Mesendoderm (in vitro differentiated cells): Measurements from ENCODE around the gene POLR2C. TPM values are rescaled to one million over a fixed set of nuclear protein-coding genes. Genes with fewer than 3 reads are reported as not detected.

Experiments used
- DNase-seq: peaks from one replicate; pipeline ENCODE4 v3.0.0; 2013
- H2AK5ac ChIP-seq: 2 replicates; pipeline ENCODE4 v1.6.1; 2013; ENCODE audit warnings: low read length, inconsistent platforms
- H2BK120ac ChIP-seq: 2 replicates; pipeline ENCODE4 v1.6.1; 2013; ENCODE audit warnings: low read depth, mild to moderate bottlenecking, low read length, moderate library complexity, mixed read lengths
- H2BK15ac ChIP-seq: replicated peaks from 2 replicates; pipeline ENCODE4 v1.6.1; 2013; ENCODE audit warnings: low read depth, mild to moderate bottlenecking, moderate library complexity
- H2BK5ac ChIP-seq: 2 replicates; pipeline ENCODE4 v1.6.1; 2013; ENCODE audit warnings: low read length, inconsistent platforms
- H3K18ac ChIP-seq: 2 replicates; pipeline ENCODE4 v1.6.1; 2013; ENCODE audit warnings: mild to moderate bottlenecking, low read length, mixed read lengths
- H3K23ac ChIP-seq: one replicate; pipeline ENCODE4 v1.6.1; 2013; ENCODE audit warnings: low read length
- H3K27ac ChIP-seq: 2 replicates; pipeline ENCODE4 v1.5.1; 2013; ENCODE audit warnings: low read depth, mild to moderate bottlenecking, inconsistent platforms, low read length, moderate library complexity
- H3K27me3 ChIP-seq: 2 replicates; pipeline ENCODE4 v1.6.1; 2013; ENCODE audit warnings: low read length, control low read depth, mild to moderate bottlenecking, inconsistent platforms; ENCODE audit not compliant: insufficient read depth, poor library complexity
- H3K36me3 ChIP-seq: 2 replicates; pipeline ENCODE4 v1.6.1; 2013; ENCODE audit warnings: low read length, inconsistent platforms; ENCODE audit not compliant: control insufficient read depth, insufficient read depth
- H3K4ac ChIP-seq: one replicate; pipeline ENCODE4 v1.6.1; 2013; ENCODE audit warnings: low read depth, mild to moderate bottlenecking, low read length, moderate library complexity
- H3K4me1 ChIP-seq: 2 replicates; pipeline ENCODE4 v1.6.1; 2013; ENCODE audit warnings: low read depth, low read length, inconsistent platforms; ENCODE audit not compliant: control insufficient read depth
- H3K4me2 ChIP-seq: 2 replicates; pipeline ENCODE4 v1.6.1; 2013; ENCODE audit warnings: low read length
- H3K4me3 ChIP-seq: 2 replicates; pipeline ENCODE4 v1.5.1; 2013; ENCODE audit warnings: mild to moderate bottlenecking, low read length
- H3K56ac ChIP-seq: one replicate; pipeline ENCODE4 v1.6.1; 2013; ENCODE audit warnings: low read length
- H3K79me1 ChIP-seq: 2 replicates; pipeline ENCODE4 v1.6.1; 2013; ENCODE audit warnings: low read length, inconsistent platforms
- H3K79me2 ChIP-seq: 2 replicates; pipeline ENCODE4 v1.6.1; 2013; ENCODE audit warnings: mild to moderate bottlenecking, low read length; ENCODE audit not compliant: control insufficient read depth, insufficient read depth
- H3K9ac ChIP-seq: 2 replicates; pipeline ENCODE4 v1.6.1; 2013; ENCODE audit warnings: low read length, inconsistent platforms
- H4K5ac ChIP-seq: one replicate; pipeline ENCODE4 v1.6.1; 2013; ENCODE audit warnings: low read length
- H4K8ac ChIP-seq: one replicate; pipeline ENCODE4 v1.6.1; 2013; ENCODE audit warnings: low read depth, mild to moderate bottlenecking, control low read depth, low read length, moderate library complexity
- WGBS: extraction: QIAGEN DNeasy Blood & Tissue Kit; methylation state at CpG from one replicate; pipeline ENCODE4 v1.1.7; 2013; ENCODE audit warnings: low lambda C conversion rate, missing lambda C conversion rate; ENCODE audit not compliant: insufficient coverage; ENCODE audit errors: extremely low coverage; 5-methylcytosine and 5-hydroxymethylcytosine counted together
- polyA plus RNA-seq, 2 experiments: library from polyadenylated mRNA; stranded (reverse); fragments of 200-250 nt; gene quantifications; one replicate each; pipeline ENCODE4 v1.2.3, GENCODE V29; 2013

POLR2C gene
- 60.5 TPM for polyA plus RNA-seq (2013, experiment 1 of 2)
- polyA plus RNA-seq (2013, experiment 2 of 2), result 59.0 TPM

DNA sequence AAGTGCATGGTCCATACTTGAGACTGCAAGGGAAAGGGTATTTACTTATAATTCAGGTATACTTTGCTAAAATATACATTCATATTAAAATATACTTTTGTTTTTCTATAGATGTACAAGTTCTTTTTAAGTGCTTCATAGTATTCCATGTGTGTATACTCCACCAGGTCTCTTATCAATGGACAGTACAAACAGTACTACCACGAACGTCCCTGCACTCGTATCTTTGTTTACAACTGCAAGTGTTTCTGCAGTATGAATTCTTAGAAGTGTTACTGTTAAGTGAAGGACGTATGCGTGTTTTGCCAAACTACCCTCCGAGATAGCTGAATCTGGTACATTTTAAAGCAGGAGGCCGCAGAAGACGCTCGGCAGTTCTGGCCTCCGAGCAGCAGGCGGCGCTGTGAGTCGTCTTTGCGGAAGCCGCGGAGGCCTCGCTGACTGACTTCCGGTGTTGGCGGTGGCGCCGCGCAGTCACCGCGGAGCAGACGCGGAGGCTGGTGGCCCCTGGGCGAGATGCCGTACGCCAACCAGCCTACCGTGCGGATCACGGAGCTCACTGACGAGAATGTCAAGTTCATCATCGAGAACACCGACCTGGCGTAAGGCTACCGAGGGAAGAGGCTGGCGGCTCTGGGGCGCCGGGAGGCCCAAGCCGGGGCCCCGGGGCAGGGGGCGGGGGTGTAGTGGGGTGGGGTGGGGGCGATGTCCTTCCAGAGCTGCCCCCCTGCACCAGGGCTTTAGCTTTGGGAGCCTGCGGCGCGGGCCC is at the start of gene POLR2C:
TSS of gene POLR2C (plus strand) at position 471 of the 769 bp plus-strand sequence. CDS start at position 517, 46 bp downstream.
- Histone ChIP-seq H3K4me2 (peak within 1 kb of the TSS; percentile 49), H3K4me1 (no peaks in the 10 kb centered on the region), H3K36me3 (peaks cover 4% of the 10 kb centered on the region), H3K23ac (no peak within 1 kb of the TSS), H3K4me3 (peak within 1 kb of the TSS; percentile 89), H3K18ac (peak within 1 kb of the TSS; percentile 70), H3K79me1 (peaks cover 20% of the 10 kb centered on the region), H2BK120ac (no peak within 1 kb of the TSS), H3K56ac (peak within 1 kb of the TSS; percentile 95), H3K79me2 (peaks cover 15% of the 10 kb centered on the region), H4K8ac (peak within 1 kb of the TSS; percentile 81), H2BK15ac (no peak within 1 kb of the TSS), H3K27ac (no peak within 1 kb of the TSS), H3K9ac (peak within 1 kb of the TSS; percentile 84), H2BK5ac (no peak within 1 kb of the TSS), H2AK5ac (no peak within 1 kb of the TSS), H3K27me3 (no peaks in the 10 kb centered on the region), H3K4ac (peak within 1 kb of the TSS; percentile 64), H4K5ac (no peak within 1 kb of the TSS)
- DNase-seq, result peak; percentile 89
- WGBS, result no CpG with 5 or more reads among the region's 47 CpGs

DNA sequence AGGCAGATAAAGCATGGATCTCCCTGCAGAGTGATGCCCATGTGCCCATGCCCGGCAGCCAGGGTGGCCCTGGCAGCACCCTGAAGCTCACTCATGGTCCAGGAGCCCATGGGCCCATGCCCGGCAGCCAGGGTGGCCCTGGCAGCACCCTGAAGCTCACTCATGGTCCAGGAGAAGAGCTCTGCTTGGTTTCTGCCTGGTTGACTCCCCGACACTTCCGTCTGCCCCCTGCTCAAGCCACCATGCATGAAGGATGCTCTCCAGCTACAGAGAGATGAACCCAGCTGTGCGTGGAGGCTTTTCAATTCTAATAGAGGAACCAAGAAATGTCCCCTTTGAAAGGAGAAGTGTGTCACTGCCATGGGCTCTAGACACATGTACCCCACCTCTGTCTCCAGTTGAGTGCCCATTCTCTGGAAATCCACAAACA is 49.2 kb upstream of the POLR2C start:
- Histone ChIP-seq H3K79me2 (no peaks in the 10 kb centered on the region), H4K5ac (no peak overlapping the region), H3K27ac (no peak overlapping the region), H3K4me2 (no peak overlapping the region), H3K23ac (no peak overlapping the region), H4K8ac (no peak overlapping the region), H3K79me1 (no peaks in the 10 kb centered on the region), H2BK15ac (no peak overlapping the region), H3K18ac (no peak overlapping the region), H2BK5ac (no peak overlapping the region), H3K4me1 (peaks cover 2% of the 10 kb centered on the region), H3K56ac (no peak overlapping the region), H3K36me3 (no peaks in the 10 kb centered on the region), H3K27me3 (no peaks in the 10 kb centered on the region), H3K4me3 (no peak overlapping the region), H2AK5ac (no peak overlapping the region), H3K9ac (no peak overlapping the region), H3K4ac (no peak overlapping the region), H2BK120ac (no peak overlapping the region)
- DNase-seq, result no peak
- no CpG with 5 or more reads among the region's 5 CpGs for WGBS

DNA sequence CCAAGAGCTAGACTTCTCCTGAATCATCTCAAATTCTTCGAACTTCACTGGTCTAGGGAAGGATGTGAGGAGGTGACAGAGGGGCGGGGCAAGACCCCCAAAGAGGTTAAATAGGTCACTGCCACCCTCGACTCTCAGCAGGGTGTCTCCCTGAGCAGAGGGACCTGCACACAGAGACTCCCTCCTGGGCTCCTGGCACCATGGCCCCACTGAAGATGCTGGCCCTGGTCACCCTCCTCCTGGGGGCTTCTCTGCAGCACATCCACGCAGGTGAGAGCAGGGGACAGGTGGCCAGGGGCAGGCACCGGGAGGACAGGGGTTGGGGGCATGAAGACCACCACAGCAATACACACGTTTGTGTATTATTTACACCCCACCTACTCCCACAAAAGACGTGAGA is 48.7 kb upstream of the POLR2C start:
- peaks cover 4% of the 10 kb centered on the region for H3K4me1 ChIP-seq
- no peak overlapping the region for H3K56ac ChIP-seq
- H4K5ac ChIP-seq, result no peak overlapping the region
- no peak overlapping the region for H3K27ac ChIP-seq
- no peak overlapping the region for H3K9ac ChIP-seq
- no peak overlapping the region for H3K23ac ChIP-seq
- no peak overlapping the region for H2AK5ac ChIP-seq
- no peaks in the 10 kb centered on the region for H3K79me2 ChIP-seq
- H3K27me3 ChIP-seq, result no peaks in the 10 kb centered on the region
- no peak overlapping the region for H4K8ac ChIP-seq
- DNase-seq, result no peak
- no peak overlapping the region for H2BK15ac ChIP-seq
- no peak overlapping the region for H3K4me2 ChIP-seq
- no peak overlapping the region for H3K4ac ChIP-seq
- H3K4me3 ChIP-seq, result no peak overlapping the region
- H2BK120ac ChIP-seq, result no peak overlapping the region
- no peaks in the 10 kb centered on the region for H3K36me3 ChIP-seq
- H2BK5ac ChIP-seq, result no peak overlapping the region
- no peaks in the 10 kb centered on the region for H3K79me1 ChIP-seq
- no peak overlapping the region for H3K18ac ChIP-seq
- no CpG with 5 or more reads among the region's 7 CpGs for WGBS

DNA sequence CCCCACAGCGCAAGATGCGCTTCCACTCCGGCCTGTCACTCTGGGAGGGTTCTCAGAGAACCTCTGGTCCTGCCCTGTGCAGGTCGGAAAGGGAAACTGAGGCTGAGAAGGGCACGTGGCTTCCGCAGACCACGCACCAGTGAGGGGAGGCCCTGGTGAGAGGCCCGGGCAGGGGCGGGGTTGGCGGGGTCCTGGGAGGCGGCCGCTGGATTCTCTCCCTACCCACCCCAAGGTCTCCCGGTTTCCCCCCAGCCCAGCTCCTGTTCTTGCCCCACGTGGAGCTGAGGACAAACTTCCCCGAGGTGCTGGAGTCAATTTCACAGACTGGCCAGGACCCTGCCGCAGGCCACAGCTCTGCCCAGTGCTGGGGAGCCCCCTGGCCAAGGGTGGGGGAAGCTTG is 46.4 kb upstream of the POLR2C start:
- H2AK5ac ChIP-seq, result no peak overlapping the region
- H3K4me3 ChIP-seq, result no peak overlapping the region
- no peaks in the 10 kb centered on the region for H3K27me3 ChIP-seq
- H3K4me1 ChIP-seq, result peaks cover 7% of the 10 kb centered on the region
- H3K36me3 ChIP-seq, result no peaks in the 10 kb centered on the region
- no peak for DNase-seq
- no peak overlapping the region for H3K23ac ChIP-seq
- H2BK15ac ChIP-seq, result no peak overlapping the region
- no peak overlapping the region for H2BK5ac ChIP-seq
- no peak overlapping the region for H2BK120ac ChIP-seq
- peak overlapping the region; percentile 74 for H3K9ac ChIP-seq
- H3K18ac ChIP-seq, result peak overlapping the region; percentile 29
- no peak overlapping the region for H4K8ac ChIP-seq
- H3K56ac ChIP-seq, result peak overlapping the region; percentile 79
- H3K79me1 ChIP-seq, result no peaks in the 10 kb centered on the region
- H4K5ac ChIP-seq, result no peak overlapping the region
- H3K27ac ChIP-seq, result no peak overlapping the region
- no peaks in the 10 kb centered on the region for H3K79me2 ChIP-seq
- no CpG with 5 or more reads among the region's 16 CpGs for WGBS
- H3K4ac ChIP-seq, result peak overlapping the region; percentile 4
- H3K4me2 ChIP-seq, result no peak overlapping the region

DNA sequence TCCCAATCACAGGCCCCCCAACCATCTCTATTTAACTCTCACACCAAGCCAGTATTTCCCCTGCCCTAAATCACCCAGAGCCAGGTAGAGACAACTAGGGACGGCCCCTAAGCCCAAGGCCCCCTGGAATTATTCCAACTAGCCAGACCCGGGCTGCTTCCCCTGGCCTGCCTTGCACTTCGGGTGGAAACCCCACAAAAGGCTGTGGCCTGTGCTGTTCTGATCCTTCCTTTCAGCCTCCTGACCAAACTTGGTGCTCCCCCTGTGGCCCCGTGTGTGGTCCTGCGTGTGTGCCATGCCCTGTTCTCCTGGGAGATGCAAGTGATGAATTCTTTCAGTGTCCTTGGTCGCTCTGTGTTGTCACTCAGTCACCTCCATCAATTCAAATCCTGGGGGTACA is 43.0 kb upstream of the POLR2C start:
- Histone ChIP-seq H3K79me2 (no peaks in the 10 kb centered on the region), H3K4me3 (no peak overlapping the region), H3K18ac (no peak overlapping the region), H2BK15ac (no peak overlapping the region), H3K23ac (no peak overlapping the region), H3K36me3 (no peaks in the 10 kb centered on the region), H3K56ac (peak overlapping the region; percentile 34), H3K4me1 (peaks cover 7% of the 10 kb centered on the region), H4K8ac (no peak overlapping the region), H3K4ac (no peak overlapping the region), H2BK120ac (no peak overlapping the region), H3K27me3 (no peaks in the 10 kb centered on the region), H3K9ac (no peak overlapping the region), H3K79me1 (no peaks in the 10 kb centered on the region), H3K27ac (no peak overlapping the region), H4K5ac (no peak overlapping the region), H3K4me2 (no peak overlapping the region), H2AK5ac (no peak overlapping the region), H2BK5ac (no peak overlapping the region)
- DNase-seq, result peak; percentile 34
- no CpG with 5 or more reads among the region's 6 CpGs for WGBS
